Immature natural killer cell (primary cell): ENCODE data around the gene HSFX3. TPM values are rescaled to one million over a fixed set of nuclear protein-coding genes. Genes with fewer than 3 reads are reported as not detected.
"Not testable (repeated sequence)": the region's sequence is repeated elsewhere in the genome, so short reads cannot be mapped to it uniquely, and the experiment has no call there.

Experiments
- DNase-seq, 3 donors: peaks; one replicate each; pipeline ENCODE4 v3.0.0; 2022; ENCODE audit warnings: mixed read lengths in 1 of 3
- H3K27ac Mint-ChIP-seq, 6 donors: one replicate each; pipeline ENCODE4 v1.8.0; 2020; ENCODE audit warnings: mixed read lengths in 6 of 6, mild to moderate bottlenecking in 5 of 6, inconsistent platforms in 4 of 6, moderate library complexity in 3 of 6
- H3K27me3 Mint-ChIP-seq, 3 donors: one replicate each; pipeline ENCODE4 v1.8.0; 2020 to 2021; ENCODE audit warnings: low read depth in 3 of 3, mild to moderate bottlenecking in 3 of 3, mixed read lengths in 3 of 3, moderate library complexity in 3 of 3, inconsistent platforms in 1 of 3
- H3K36me3 Mint-ChIP-seq, 3 donors: one replicate each; pipeline ENCODE4 v1.8.0; 2020; ENCODE audit warnings: mixed read lengths in 3 of 3, inconsistent platforms in 2 of 3, mild to moderate bottlenecking in 2 of 3
- H3K4me1 Mint-ChIP-seq, 2 donors: one replicate each; pipeline ENCODE4 v1.8.0; 2020; ENCODE audit warnings: inconsistent platforms in 2 of 2, mild to moderate bottlenecking in 2 of 2, mixed read lengths in 2 of 2, moderate library complexity in 1 of 2
- H3K4me3 Mint-ChIP-seq, 5 donors: one replicate each; pipeline ENCODE4 v1.8.0; 2020; ENCODE audit warnings: mild to moderate bottlenecking in 5 of 5, mixed read lengths in 5 of 5, inconsistent platforms in 3 of 5, moderate library complexity in 3 of 5
- H3K9me3 Mint-ChIP-seq, 6 donors: one replicate each; pipeline ENCODE4 v1.8.0; 2020; ENCODE audit warnings: mild to moderate bottlenecking in 6 of 6, mixed read lengths in 6 of 6, inconsistent platforms in 4 of 6, moderate library complexity in 3 of 6
- polyA plus RNA-seq, 3 donors: library from polyadenylated mRNA; unstranded; fragments of 300-500 nt; fragmentation: Illumina TruSeq; gene quantifications; one replicate each; pipeline ENCODE4 v1.2.3, GENCODE V29; 2021

HSFX3 gene
- polyA plus RNA-seq, 3 donors from 2014 or later = not detected

DNA sequence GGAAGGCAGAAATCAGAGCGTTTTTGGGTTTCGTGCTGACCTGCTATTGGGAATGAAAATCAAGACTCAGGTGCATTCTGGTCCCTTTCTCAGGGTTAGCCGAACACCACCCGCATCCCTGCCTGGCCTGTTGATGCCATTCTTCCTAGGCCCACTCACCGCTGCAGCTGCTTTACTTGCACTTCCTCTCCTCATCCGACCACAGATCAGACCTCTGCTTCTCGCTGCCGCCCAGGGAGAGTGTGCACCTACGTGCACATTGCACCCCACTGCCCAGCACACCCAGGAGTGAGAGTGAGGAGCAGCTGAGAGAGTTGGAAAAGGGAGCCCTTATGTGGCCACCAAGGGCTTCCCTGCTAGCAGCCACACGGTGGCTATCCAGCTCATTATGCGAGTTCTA is 12.2 kb downstream of the HSFX3 start:
- H3K27me3 Mint-ChIP-seq = peaks cover 6 to 12% (median 9%) of the 10 kb centered on the region in 3 donors
- not testable (repeated sequence) for H3K9me3 Mint-ChIP-seq, H3K36me3 Mint-ChIP-seq, DNase-seq, H3K27ac Mint-ChIP-seq, H3K4me3 Mint-ChIP-seq
- H3K4me1 Mint-ChIP-seq = peaks cover 16% of the 10 kb centered on the region in 2 donors

GRCh38 chrX:149534926-149535602 is 14.7 kb downstream of the HSFX3 start:
- Mint-ChIP-seq H3K27ac (peak overlapping the region in 3 of 6 donors; percentile 7 to 71 (median 60)), H3K4me1 (peaks cover 23 to 25% of the 10 kb centered on the region in 2 donors)
- not testable (repeated sequence) for H3K4me3 Mint-ChIP-seq, H3K9me3 Mint-ChIP-seq, H3K36me3 Mint-ChIP-seq, DNase-seq, H3K27me3 Mint-ChIP-seq

DNA sequence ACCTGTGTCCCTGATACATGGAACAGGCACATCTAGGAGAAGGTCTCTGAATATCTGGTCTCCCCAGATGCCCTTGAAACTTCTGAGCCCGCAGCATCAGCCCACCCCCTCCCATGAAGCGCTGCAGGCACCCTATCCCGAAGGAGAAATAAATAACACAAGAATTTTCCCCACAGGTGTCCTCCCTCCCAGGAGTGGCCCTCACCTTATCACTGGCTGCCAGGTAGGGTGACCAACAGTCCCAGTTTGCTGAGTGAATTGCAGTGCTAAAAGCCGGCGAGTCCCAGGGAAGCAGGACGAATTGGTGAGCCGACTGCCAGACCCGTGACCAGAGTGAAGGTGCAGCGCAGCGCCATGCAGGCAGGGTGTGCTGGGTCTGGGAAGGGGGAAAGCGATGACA is 15.7 kb downstream of the HSFX3 start:
- not testable (repeated sequence) for DNase-seq, H3K27me3 Mint-ChIP-seq, H3K27ac Mint-ChIP-seq, H3K36me3 Mint-ChIP-seq, H3K4me3 Mint-ChIP-seq, H3K9me3 Mint-ChIP-seq
- H3K4me1 Mint-ChIP-seq = peaks cover 19 to 22% of the 10 kb centered on the region in 2 donors

DNA sequence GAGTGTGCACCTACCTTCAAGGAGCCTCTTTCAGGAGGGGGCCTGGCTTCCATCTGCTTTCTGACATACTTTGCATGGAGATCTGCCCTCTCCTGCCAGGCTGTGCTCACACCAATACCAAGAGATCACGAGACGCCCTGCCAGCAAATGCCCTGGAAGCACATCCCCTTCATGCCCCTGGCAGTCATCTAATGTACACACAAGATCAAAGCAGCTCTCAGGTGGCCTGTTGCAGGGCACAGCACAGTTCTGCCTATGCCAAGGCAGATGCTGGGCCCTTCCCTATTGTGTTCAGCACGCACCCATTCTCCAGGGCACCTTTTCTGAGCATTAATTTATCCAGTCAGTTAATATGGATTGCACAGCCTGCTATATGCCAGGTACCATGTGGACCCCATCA is 16.9 kb downstream of the HSFX3 start:
- H3K4me3 Mint-ChIP-seq, H3K27ac Mint-ChIP-seq, H3K36me3 Mint-ChIP-seq, H3K9me3 Mint-ChIP-seq, DNase-seq, H3K27me3 Mint-ChIP-seq: not testable (repeated sequence)
- H3K4me1 Mint-ChIP-seq = peaks cover 17 to 22% of the 10 kb centered on the region in 2 donors

- Mint-ChIP-seq H3K4me3 (no peak overlapping the region), H3K36me3 (peaks cover 0 to 6% (median 0%) of the 10 kb centered on the region in 3 donors), H3K9me3 (no peaks in the 10 kb centered on the region), H3K27ac (peak overlapping the region in 4 of 6 donors; percentile 61 to 87 (median 70)), H3K4me1 (peaks cover 22 to 28% of the 10 kb centered on the region in 2 donors), H3K27me3 (peaks cover 0 to 2% (median 2%) of the 10 kb centered on the region in 3 donors)
- DNase-seq = no peak
These were observed 18.1 kb downstream of the HSFX3 start for GRCh38 chrX:149531599-149531998.

DNA sequence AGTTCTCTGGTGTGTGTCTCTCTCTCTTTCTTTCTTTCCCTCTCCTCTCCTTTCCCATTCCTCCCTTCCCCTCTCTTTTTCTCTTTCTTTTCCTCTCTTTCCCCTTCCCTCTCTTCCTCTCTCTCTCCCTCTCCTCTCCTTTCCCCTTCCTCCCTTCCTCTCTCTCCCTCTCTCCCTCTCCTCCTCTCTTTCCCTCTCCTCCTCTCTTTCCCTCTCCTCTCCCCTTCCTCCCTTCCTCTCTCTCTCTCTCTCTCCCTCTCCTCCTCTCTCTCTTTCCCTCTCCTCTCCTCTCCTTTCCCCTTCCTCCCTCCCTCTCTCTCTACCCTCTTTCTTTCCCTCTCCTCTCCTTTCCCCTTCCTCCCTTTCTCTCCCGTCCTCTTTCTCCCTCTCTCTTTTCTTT is 21.3 kb downstream of the HSFX3 start:
- peaks cover 0 to 2% (median 0%) of the 10 kb centered on the region in 3 donors for H3K27me3 Mint-ChIP-seq
- H3K27ac Mint-ChIP-seq = peak overlapping the region in 5 of 6 donors; percentile 7 to 79 (median 64)
- no peak overlapping the region for H3K4me3 Mint-ChIP-seq
- H3K9me3 Mint-ChIP-seq = no peaks in the 10 kb centered on the region
- H3K36me3 Mint-ChIP-seq = no peaks in the 10 kb centered on the region
- peaks cover 37 to 40% of the 10 kb centered on the region in 2 donors for H3K4me1 Mint-ChIP-seq
- DNase-seq = no peak

DNA sequence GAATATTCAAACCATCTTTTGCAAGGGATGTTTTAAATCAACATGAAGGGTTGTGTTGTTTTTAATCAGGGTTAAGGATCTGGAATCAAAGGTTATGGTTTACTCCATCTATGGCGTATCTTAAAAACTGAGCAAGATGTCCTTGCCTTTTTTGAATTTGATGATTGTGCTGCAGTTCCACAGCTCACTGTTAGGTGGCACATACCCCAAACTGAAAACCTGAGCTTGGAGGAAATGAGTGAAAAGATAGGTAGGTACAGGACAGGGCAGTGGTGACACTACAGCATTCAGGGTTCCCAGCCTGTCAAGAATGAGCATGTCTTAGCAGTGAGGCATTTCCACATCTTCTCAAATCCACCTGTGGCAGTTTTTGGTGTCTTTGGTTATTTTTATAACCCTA is 22.0 kb downstream of the HSFX3 start:
- Mint-ChIP-seq H3K27ac (peak overlapping the region; percentile 64 to 89 (median 82)), H3K4me3 (peak overlapping the region; percentile 5 to 69 (median 50)), H3K9me3 (no peaks in the 10 kb centered on the region), H3K4me1 (peaks cover 40 to 44% of the 10 kb centered on the region in 2 donors), H3K36me3 (no peaks in the 10 kb centered on the region), H3K27me3 (peaks cover 0 to 2% (median 0%) of the 10 kb centered on the region in 3 donors)
- peak; percentile 36 to 53 (median 51) for DNase-seq

DNA sequence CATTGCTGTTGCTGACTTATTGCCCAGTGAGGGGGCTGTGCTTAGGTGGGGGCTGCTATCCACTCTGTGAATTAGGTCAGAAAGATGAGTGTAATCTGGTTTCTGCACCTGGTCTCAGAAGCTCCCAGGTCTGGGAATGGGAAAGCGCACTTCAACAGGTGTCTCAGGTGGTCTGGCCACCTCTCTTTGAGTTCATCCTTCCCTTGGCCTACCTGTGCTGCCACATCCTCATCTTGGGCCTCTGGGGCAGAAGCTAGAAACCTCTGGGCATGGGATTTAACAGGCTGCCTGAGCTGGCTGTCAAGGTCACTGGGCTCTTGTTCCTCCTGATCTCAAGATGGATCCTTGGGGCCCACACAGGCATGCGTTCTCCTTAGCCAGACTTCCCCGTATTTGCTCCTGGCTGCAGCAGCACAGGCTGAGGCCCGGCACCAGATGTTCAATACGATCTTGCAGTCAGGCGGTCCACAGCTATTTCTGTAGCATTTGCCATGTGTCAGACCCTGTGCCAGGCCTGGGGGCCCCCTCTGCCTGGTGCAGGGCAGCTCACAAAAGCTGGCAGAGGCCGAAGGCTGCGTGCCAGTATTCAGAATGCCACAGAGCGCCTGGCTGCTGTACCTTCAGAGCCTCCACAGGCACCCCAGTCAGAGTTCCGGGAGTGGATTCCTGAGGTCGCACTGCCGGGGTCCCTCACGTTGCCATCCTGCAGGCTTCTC is 23.2 kb downstream of the HSFX3 start:
- not testable (repeated sequence) for H3K27me3 Mint-ChIP-seq, DNase-seq, H3K36me3 Mint-ChIP-seq, H3K9me3 Mint-ChIP-seq
- peaks cover 44 to 49% of the 10 kb centered on the region in 2 donors for H3K4me1 Mint-ChIP-seq
- peak overlapping the region in 4 of 5 donors; percentile 66 to 76 (median 68) for H3K4me3 Mint-ChIP-seq
- peak overlapping the region; percentile 88 to 97 (median 94) for H3K27ac Mint-ChIP-seq

DNA sequence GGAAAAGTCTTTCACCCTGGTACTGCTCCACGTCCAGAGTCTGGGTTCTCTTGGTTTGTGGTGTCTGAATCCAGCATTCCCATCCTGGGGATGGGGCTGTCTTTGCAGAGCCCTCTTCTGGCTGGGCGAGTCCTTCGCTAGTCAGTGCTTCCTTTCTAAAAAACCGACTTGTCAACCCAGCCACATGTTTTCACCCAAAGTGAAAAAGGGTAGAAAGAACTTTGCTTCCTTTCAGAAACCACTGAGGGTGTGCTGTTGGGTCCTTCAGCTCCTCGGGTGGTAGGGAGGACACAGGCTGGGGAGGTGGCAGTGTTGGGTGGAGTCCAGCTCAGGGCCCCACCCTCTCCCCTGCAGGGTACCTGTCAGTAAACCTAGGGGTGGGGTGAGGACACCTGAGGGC is 23.8 kb downstream of the HSFX3 start:
- not testable (repeated sequence) for H3K9me3 Mint-ChIP-seq
- DNase-seq = peak; percentile 69 to 77 (median 75)

GRCh38 chrX:149525389-149525788 is 24.3 kb downstream of the HSFX3 start:
- Mint-ChIP-seq H3K27ac (peak overlapping the region; percentile 88 to 97 (median 94)), H3K4me3 (peak overlapping the region in 4 of 5 donors; percentile 48 to 76 (median 66)), H3K4me1 (peaks cover 46 to 50% of the 10 kb centered on the region in 2 donors)
- peak; percentile 72 to 80 (median 79) for DNase-seq
- H3K9me3 Mint-ChIP-seq, H3K36me3 Mint-ChIP-seq, H3K27me3 Mint-ChIP-seq: not testable (repeated sequence)

More for the DNA sequence above, 23.8 kb downstream of the HSFX3 start:
- peak overlapping the region; percentile 66 to 76 (median 68) for H3K4me3 Mint-ChIP-seq
- peak overlapping the region; percentile 88 to 97 (median 94) for H3K27ac Mint-ChIP-seq
- not testable (repeated sequence) for H3K36me3 Mint-ChIP-seq, H3K27me3 Mint-ChIP-seq
- peaks cover 44 to 49% of the 10 kb centered on the region in 2 donors for H3K4me1 Mint-ChIP-seq

- Mint-ChIP-seq H3K36me3 (no peaks in the 10 kb centered on the region), H3K27ac (peak overlapping the region in 5 of 6 donors; percentile 33 to 85 (median 63)), H3K4me1 (peaks cover 46 to 56% of the 10 kb centered on the region in 2 donors), H3K9me3 (no peaks in the 10 kb centered on the region), H3K27me3 (peaks cover 2 to 4% (median 2%) of the 10 kb centered on the region in 3 donors), H3K4me3 (no peak overlapping the region)
- DNase-seq = no peak
These were observed 26.8 kb downstream of the HSFX3 start for GRCh38 chrX:149522916-149523315.

DNA sequence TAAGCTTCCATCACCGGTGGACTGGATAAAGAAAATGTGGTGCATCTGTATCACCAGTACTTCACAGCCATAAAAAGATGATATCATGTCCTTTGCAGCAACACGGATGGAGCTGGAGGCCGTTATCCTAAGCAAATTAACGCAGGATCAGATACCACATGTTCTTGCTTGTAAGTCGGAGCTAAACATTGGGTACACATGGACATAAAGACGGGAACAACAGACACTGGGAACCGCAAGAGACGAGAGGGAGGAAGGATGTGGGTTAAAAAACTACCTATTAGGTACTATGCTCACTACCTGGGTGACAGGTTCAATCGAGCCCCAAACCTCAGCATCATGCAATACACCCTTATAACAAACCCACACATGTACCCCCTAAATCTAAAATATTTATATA is 28.3 kb downstream of the HSFX3 start:
- peaks cover 0 to 3% (median 0%) of the 10 kb centered on the region in 3 donors for H3K36me3 Mint-ChIP-seq
- H3K27ac Mint-ChIP-seq = peak overlapping the region; percentile 85 to 95 (median 94)
- H3K27me3 Mint-ChIP-seq = peaks cover 2 to 5% (median 2%) of the 10 kb centered on the region in 3 donors
- no peaks in the 10 kb centered on the region for H3K9me3 Mint-ChIP-seq
- H3K4me3 Mint-ChIP-seq = peak overlapping the region; percentile 34 to 73 (median 56)
- H3K4me1 Mint-ChIP-seq = peaks cover 44 to 56% of the 10 kb centered on the region in 2 donors
- no peak for DNase-seq

- Mint-ChIP-seq H3K4me1 (peaks cover 44 to 55% of the 10 kb centered on the region in 2 donors), H3K4me3 (peak overlapping the region; percentile 24 to 73 (median 56))
These were observed 29.0 kb downstream of the HSFX3 start for GRCh38 chrX:149520636-149521277.

More at GRCh38 chrX:149520636-149521277, 29.0 kb downstream of the HSFX3 start:
- DNase-seq = peak in 1 of 3 donors; percentile 48
- H3K27me3 Mint-ChIP-seq, H3K9me3 Mint-ChIP-seq, H3K36me3 Mint-ChIP-seq: not testable (repeated sequence)
- H3K27ac Mint-ChIP-seq = peak overlapping the region; percentile 85 to 95 (median 94)
